Measurements from ENCODE around the gene FEZF2.

DNA sequence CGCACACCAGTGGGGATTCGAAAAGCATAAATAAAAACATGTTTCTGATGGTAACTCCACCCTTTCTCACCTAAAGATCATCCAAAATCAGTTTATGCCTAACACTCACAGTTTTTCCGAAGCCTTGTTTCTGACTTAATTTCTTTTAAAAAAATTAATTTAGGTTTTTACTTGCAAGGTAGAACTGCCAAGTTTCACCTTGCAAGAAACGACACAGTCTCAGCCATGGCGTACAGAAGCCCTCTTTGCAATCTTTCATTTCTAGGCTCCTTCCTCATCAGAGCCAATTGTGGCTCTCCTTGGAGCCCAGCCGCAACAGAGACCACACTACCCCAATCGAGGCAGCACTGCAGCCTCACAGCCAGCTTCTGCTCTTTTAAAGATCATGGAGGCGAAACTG is 31.0 kb upstream of the FEZF2 start:
- no peak for TF ChIP-seq LEF1 (IDR thresholded peaks at IDR 0.05; ENCODE audit: borderline replicate concordance)
- no peak for TF ChIP-seq ZNF384 (IDR thresholded peaks at IDR 0.05)
- TF ChIP-seq FOXK2 (IDR thresholded peaks at IDR 0.05): no peak
- TF ChIP-seq HDGF (IDR thresholded peaks at IDR 0.05; ENCODE audit: borderline replicate concordance): no peak
- no peak for TF ChIP-seq SP1 (IDR thresholded peaks at IDR 0.05)
- no peak for TF ChIP-seq NFRKB (IDR thresholded peaks at IDR 0.05)
- TF ChIP-seq SUZ12 (IDR thresholded peaks at IDR 0.05): no peak

All from HEK293T (cell line).